ENCODE data around the gene MRRF.

DNA sequence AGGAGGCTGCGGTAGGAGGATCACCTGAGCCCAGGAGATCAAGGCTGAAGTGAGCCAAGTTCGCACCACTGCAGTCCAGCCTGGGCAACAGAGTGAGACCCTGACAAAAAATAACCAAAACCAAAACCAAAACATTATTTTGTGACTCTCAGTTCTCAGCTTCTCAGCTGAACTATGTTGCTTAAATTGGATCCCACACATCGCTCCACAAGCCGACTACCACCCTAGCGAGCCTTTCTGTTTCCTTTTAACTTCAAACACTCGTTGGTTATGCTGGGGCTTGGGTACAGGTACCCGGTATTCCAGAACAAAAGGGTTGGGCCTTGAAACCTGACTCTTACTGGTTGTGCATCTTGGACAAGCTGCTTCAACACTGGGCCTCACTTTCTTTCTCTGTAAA, 102.4 kb downstream of the MRRF start:
- TF ChIP-seq, protein P1, sequence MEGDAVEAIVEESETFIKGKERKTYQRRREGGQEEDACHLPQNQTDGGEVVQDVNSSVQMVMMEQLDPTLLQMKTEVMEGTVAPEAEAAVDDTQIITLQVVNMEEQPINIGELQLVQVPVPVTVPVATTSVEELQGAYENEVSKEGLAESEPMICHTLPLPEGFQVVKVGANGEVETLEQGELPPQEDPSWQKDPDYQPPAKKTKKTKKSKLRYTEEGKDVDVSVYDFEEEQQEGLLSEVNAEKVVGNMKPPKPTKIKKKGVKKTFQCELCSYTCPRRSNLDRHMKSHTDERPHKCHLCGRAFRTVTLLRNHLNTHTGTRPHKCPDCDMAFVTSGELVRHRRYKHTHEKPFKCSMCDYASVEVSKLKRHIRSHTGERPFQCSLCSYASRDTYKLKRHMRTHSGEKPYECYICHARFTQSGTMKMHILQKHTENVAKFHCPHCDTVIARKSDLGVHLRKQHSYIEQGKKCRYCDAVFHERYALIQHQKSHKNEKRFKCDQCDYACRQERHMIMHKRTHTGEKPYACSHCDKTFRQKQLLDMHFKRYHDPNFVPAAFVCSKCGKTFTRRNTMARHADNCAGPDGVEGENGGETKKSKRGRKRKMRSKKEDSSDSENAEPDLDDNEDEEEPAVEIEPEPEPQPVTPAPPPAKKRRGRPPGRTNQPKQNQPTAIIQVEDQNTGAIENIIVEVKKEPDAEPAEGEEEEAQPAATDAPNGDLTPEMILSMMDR (IDR thresholded peaks at IDR 0.05): no peak
- no peak for TF ChIP-seq EP300 (IDR thresholded peaks at IDR 0.05)
